DLD1 (cell line): ENCODE data around the gene APOC3.

Experiments used
- in situ Hi-C: cut with HindIII; loops from 2 replicates; pipeline ENCODE4 v1.10.0; 2017; ENCODE audit warnings: low sequenced_read_pairs

APOC3 gene

GRCh38 chr11:116869610-116870009 is 39.9 kb downstream of the APOC3 start:
- in situ Hi-C loops = no loop called here

- in situ Hi-C loops = no loop called here
Observed at GRCh38 chr11:116870054-116870453, 40.3 kb downstream of the APOC3 start.

GRCh38 chr11:116871248-116871647 is 41.5 kb downstream of the APOC3 start:
- in situ Hi-C loops = no loop called here

- in situ Hi-C loops = no loop called here
Observed at GRCh38 chr11:116873381-116873780, 43.7 kb downstream of the APOC3 start.

GRCh38 chr11:116874251-116874650 is 44.5 kb downstream of the APOC3 start:
- in situ Hi-C loops = no loop called here

GRCh38 chr11:116875194-116875593 is 45.5 kb downstream of the APOC3 start:
- in situ Hi-C loops = no loop called here

- in situ Hi-C loops = no loop called here
Observed at GRCh38 chr11:116876656-116877055, 46.9 kb downstream of the APOC3 start.

GRCh38 chr11:116879800-116880625 is 50.3 kb downstream of the APOC3 start:
- in situ Hi-C loops = no loop called here

- in situ Hi-C loops = no loop called here
Observed at GRCh38 chr11:116881143-116881542, 51.4 kb downstream of the APOC3 start.

GRCh38 chr11:116882386-116882785 is 52.7 kb downstream of the APOC3 start:
- in situ Hi-C loops = no loop called here
